WTC11 (cell line): Measurements from ENCODE around the gene PRKCSH. TPM values are rescaled to one million over a fixed set of nuclear protein-coding genes. Genes with fewer than 3 reads are reported as not detected.

Source experiments
- ATAC-seq: fragments of 200-7000 bp; cut with Tn5 transposase; 2 replicates; pipeline ENCODE4 v1.10.0; 2021; ENCODE audit warnings: mild to moderate bottlenecking, moderate library complexity
- Bru-seq: library from RNA; stranded (reverse); fragments of 400-500 nt; gene quantifications from one replicate; lab custom pipeline; 2021; lab: Mats Ljungman, UMichigan
- CTCF ChIA-PET: fragments of 300-600 bp; sonication (Branson Sonifier 250); formaldehyde crosslinking; loops from one replicate; lab custom pipeline; 2021; ENCODE audit warnings: antibody characterized with exemption; lab: Charles Lee
- POLR2A ChIA-PET: fragments of 350-600 bp; sonication (Branson Sonifier 250); formaldehyde crosslinking; loops from one replicate; lab custom pipeline; 2021; ENCODE audit warnings: antibody characterized with exemption; lab: Charles Lee
- DNase-seq: peaks from one replicate; pipeline ENCODE4 v3.0.0; 2021; ENCODE audit warnings: low spot score
- H3K27ac Mint-ChIP-seq: 2 replicates; pipeline ENCODE4 v1.8.0; 2021; ENCODE audit warnings: mixed read lengths
- H3K27me3 Mint-ChIP-seq: 2 replicates; pipeline ENCODE4 v1.8.0; 2021; ENCODE audit warnings: low read depth, mild to moderate bottlenecking, moderate library complexity, mixed read lengths
- H3K36me3 Mint-ChIP-seq: 2 replicates; pipeline ENCODE4 v1.8.0; 2021; ENCODE audit warnings: mixed read lengths
- H3K4me1 Mint-ChIP-seq: 2 replicates; pipeline ENCODE4 v1.8.0; 2022; ENCODE audit warnings: mixed read lengths
- H3K4me3 Mint-ChIP-seq: 2 replicates; pipeline ENCODE4 v1.8.0; 2021; ENCODE audit warnings: mild to moderate bottlenecking, moderate library complexity, mixed read lengths
- H3K9me3 Mint-ChIP-seq: 2 replicates; pipeline ENCODE4 v1.8.0; 2021; ENCODE audit warnings: mixed read lengths
- CREM ChIP-seq: sonication (generic); formaldehyde crosslinking; IDR thresholded peaks from 2 replicates; pipeline ENCODE4 v1.8.1; 2022; ENCODE audit warnings: mild to moderate bottlenecking, missing genetic modification reagents, moderate library complexity
- ETV6 ChIP-seq: sonication (generic); formaldehyde crosslinking; IDR thresholded peaks from 2 replicates; pipeline ENCODE4 v1.8.1; 2022; ENCODE audit warnings: mild to moderate bottlenecking, missing genetic modification reagents
- JAZF1 ChIP-seq: fragments of 250-450 bp; sonication (Bioruptor Pico); IDR thresholded peaks from 2 replicates; pipeline ENCODE4 v1.9.0; 2021; ENCODE audit warnings: moderate library complexity, mild to moderate bottlenecking, inconsistent platforms
- KAT7 ChIP-seq: sonication (generic); formaldehyde crosslinking; IDR thresholded peaks from 2 replicates; pipeline ENCODE4 v1.8.1; 2023; ENCODE audit warnings: missing genetic modification reagents, mild to moderate bottlenecking, borderline replicate concordance
- NFE2L1 ChIP-seq: sonication (generic); formaldehyde crosslinking; IDR thresholded peaks from 2 replicates; pipeline ENCODE4 v1.8.1; 2023; ENCODE audit warnings: missing genetic modification reagents
- OVOL2 ChIP-seq: fragments of 250-450 bp; sonication (Bioruptor Pico); IDR thresholded peaks from 2 replicates; pipeline ENCODE4 v1.9.0; 2021; ENCODE audit warnings: mild to moderate bottlenecking, borderline replicate concordance
- PRRX2 ChIP-seq: fragments of 250-450 bp; sonication (Bioruptor Pico); IDR thresholded peaks from 2 replicates; pipeline ENCODE4 v1.8.0; 2021; ENCODE audit warnings: mild to moderate bottlenecking
- SMAD3 ChIP-seq: sonication (generic); formaldehyde crosslinking; IDR thresholded peaks from 2 replicates; pipeline ENCODE4 v1.8.0; 2022; ENCODE audit warnings: missing genetic modification reagents, mild to moderate bottlenecking, borderline replicate concordance
- SMAD4 ChIP-seq: sonication (generic); formaldehyde crosslinking; IDR thresholded peaks from 2 replicates; pipeline ENCODE4 v1.8.0; 2022; ENCODE audit warnings: mild to moderate bottlenecking, missing genetic modification reagents
- ZNF121 ChIP-seq: sonication (generic); formaldehyde crosslinking; IDR thresholded peaks from 2 replicates; pipeline ENCODE4 v1.8.0; 2023; ENCODE audit warnings: missing genetic modification reagents
- ZNF263 ChIP-seq: sonication (generic); formaldehyde crosslinking; IDR thresholded peaks from 2 replicates; pipeline ENCODE4 v1.8.1; 2022; ENCODE audit warnings: low read depth, mild to moderate bottlenecking, moderate library complexity, missing genetic modification reagents
- ZNF317 ChIP-seq: sonication (generic); formaldehyde crosslinking; IDR thresholded peaks from 2 replicates; pipeline ENCODE4 v1.8.1; 2023; ENCODE audit warnings: low read depth, mild to moderate bottlenecking, moderate library complexity, missing genetic modification reagents, borderline replicate concordance
- long read RNA-seq, 3 experiments: library from RNA in 1 of 3; library from capped mRNA in 1 of 3; library from polyadenylated mRNA in 1 of 3; unstranded in 2 of 3; stranded (forward) in 1 of 3; transcript quantifications; one replicate each; pipeline ENCODE4 v2.0.0, GENCODE V29; 2021
- total RNA-seq: library from RNA; stranded (reverse); gene quantifications from 3 replicates; pipeline ENCODE4 v1.2.3, GENCODE V29; 2021
- TF ChIP-seq, protein P1 (sequence below): sonication (generic); formaldehyde crosslinking; IDR thresholded peaks from 2 replicates; pipeline ENCODE4 v1.8.1; 2022; ENCODE audit warnings: low read depth, mild to moderate bottlenecking, moderate library complexity, missing genetic modification reagents, borderline replicate concordance
- TF ChIP-seq, protein P2 (sequence below): sonication (generic); formaldehyde crosslinking; IDR thresholded peaks from 2 replicates; pipeline ENCODE4 v1.8.0; 2023; ENCODE audit warnings: missing genetic modification reagents
- TF ChIP-seq, protein P3 (sequence below): sonication (generic); formaldehyde crosslinking; IDR thresholded peaks from 2 replicates; pipeline ENCODE4 v1.8.1; 2022; ENCODE audit warnings: mild to moderate bottlenecking, missing genetic modification reagents, moderate library complexity, borderline replicate concordance
- TF ChIP-seq, protein P4 (sequence below): sonication (generic); formaldehyde crosslinking; IDR thresholded peaks from 2 replicates; pipeline ENCODE4 v1.8.0; 2022; ENCODE audit warnings: mild to moderate bottlenecking, missing genetic modification reagents
- TF ChIP-seq, protein P5 (sequence below): sonication (generic); formaldehyde crosslinking; IDR thresholded peaks from 2 replicates; pipeline ENCODE4 v1.8.0; 2023; ENCODE audit warnings: mild to moderate bottlenecking, missing genetic modification reagents
- TF ChIP-seq, protein P6 (sequence below): sonication (generic); formaldehyde crosslinking; IDR thresholded peaks from 2 replicates; pipeline ENCODE4 v1.8.1; 2023; ENCODE audit warnings: mild to moderate bottlenecking, missing genetic modification reagents
- TF ChIP-seq, protein P7 (sequence below): sonication (generic); formaldehyde crosslinking; IDR thresholded peaks from 2 replicates; pipeline ENCODE4 v1.8.0; 2022; ENCODE audit warnings: mild to moderate bottlenecking, missing genetic modification reagents
- TF ChIP-seq, protein P8 (sequence below): sonication (generic); formaldehyde crosslinking; conservative IDR thresholded peaks from 2 replicates; pipeline ENCODE4 v1.8.1; 2022; ENCODE audit warnings: mild to moderate bottlenecking, missing genetic modification reagents

The PRKCSH gene, protein sequence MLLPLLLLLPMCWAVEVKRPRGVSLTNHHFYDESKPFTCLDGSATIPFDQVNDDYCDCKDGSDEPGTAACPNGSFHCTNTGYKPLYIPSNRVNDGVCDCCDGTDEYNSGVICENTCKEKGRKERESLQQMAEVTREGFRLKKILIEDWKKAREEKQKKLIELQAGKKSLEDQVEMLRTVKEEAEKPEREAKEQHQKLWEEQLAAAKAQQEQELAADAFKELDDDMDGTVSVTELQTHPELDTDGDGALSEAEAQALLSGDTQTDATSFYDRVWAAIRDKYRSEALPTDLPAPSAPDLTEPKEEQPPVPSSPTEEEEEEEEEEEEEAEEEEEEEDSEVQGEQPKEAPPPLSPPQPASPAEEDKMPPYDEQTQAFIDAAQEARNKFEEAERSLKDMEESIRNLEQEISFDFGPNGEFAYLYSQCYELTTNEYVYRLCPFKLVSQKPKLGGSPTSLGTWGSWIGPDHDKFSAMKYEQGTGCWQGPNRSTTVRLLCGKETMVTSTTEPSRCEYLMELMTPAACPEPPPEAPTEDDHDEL
- 396 to 405 TPM (median 402 TPM) in 3 replicates for total RNA-seq
- Bru-seq, nascent RNA: percentile 70 among the genes with signal in this experiment
- long read RNA-seq, experiment 1, transcript PRKCSH-217 (18 exons, 2,100 nt): major isoform, 8 of 605 reads
- long read RNA-seq, experiment 1, partial matches to known transcripts: 360 of 605 reads
- long read RNA-seq, experiment 1, other reads (novel, unspliced or antisense): 231 of 605 reads
- long read RNA-seq, experiment 2, transcript PRKCSH-209 (17 exons, 1,898 nt): minor isoform, 6 of 361 reads
- long read RNA-seq, experiment 2, transcript PRKCSH-214 (3 exons, 569 nt): major isoform, 7 of 361 reads
- long read RNA-seq, experiment 2, partial matches to known transcripts: 287 of 361 reads
- long read RNA-seq, experiment 2, other reads (novel, unspliced or antisense): 59 of 361 reads
- long read RNA-seq, experiment 3, transcript PRKCSH-217 (18 exons, 2,100 nt): major isoform, 8 of 346 reads
- long read RNA-seq, experiment 3, partial matches to known transcripts: 102 of 346 reads
- long read RNA-seq, experiment 3, other reads (novel, unspliced or antisense): 233 of 346 reads

DNA sequence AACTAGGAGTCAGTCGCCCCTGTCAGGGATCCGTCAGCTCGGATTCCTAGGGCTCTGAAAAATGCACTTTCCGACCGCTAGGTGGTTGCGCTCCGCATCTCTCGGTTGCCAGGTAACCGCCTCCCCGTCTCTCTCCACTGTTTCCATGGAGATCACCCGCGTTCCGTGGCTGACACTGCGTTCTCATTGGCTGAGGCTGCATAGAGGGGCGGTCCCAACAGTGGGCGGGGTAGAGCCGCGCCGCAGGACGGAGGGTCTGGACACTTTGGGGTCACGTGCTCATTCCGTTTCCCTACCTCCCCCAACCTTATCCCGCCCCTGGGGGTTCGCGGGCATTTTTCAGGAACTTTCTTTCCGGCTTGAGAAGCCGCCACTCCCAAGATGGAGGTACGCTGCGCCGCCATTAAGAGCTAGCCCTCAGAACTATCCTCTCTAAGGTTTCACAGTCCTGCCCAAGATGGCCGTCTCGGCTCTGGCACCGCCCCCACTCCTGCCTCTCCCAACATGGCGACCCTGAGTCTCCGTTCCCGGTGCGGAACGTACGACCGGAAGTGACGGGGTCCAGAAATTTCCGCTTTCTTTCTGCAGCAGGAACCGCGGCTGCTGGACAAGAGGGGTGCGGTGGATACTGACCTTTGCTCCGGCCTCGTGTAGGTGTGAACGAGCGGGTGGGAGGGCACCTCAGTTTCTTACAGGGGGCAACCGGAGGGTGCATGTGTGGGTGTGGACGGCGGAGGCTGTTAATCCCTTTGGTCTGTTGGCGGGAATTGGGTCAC lies at the start of gene PRKCSH, which contains the start of gene ODAD3:
Gene PRKCSH, plus strand, starts transcription at position 579 of the 776 bp plus-strand sequence. CDS start 483 bp downstream, outside the sequence.
Gene ODAD3, minus strand, starts transcription at position 65 of the 776 bp plus-strand sequence. CDS start 105 bp downstream, outside the sequence.
- ChIA-PET POLR2A (interaction anchor here (1.0 to 1.4 kb wide), 7 partner anchors 9 to 61 kb away, joined by 3 to 14 read pairs (median 6); partner anchors contain the start of genes EPOR, RGL3 and SWSAP1), CTCF (interaction anchor here (0.6 to 4.9 kb wide), 33 partner anchors 8 to 624 kb away, joined by 3 to 111 read pairs (median 4); partner anchors contain the start of genes CCDC159, EPOR, RAB3D and RGL3)
- H3K4me3 Mint-ChIP-seq: peak within 1 kb of the TSS; percentile 96
- peaks cover 11% of the 10 kb centered on the region for H3K4me1 Mint-ChIP-seq
- H3K27me3 Mint-ChIP-seq: no peaks in the 10 kb centered on the region
- H3K36me3 Mint-ChIP-seq: peaks cover 29% of the 10 kb centered on the region
- no peaks in the 10 kb centered on the region for H3K9me3 Mint-ChIP-seq
- ATAC-seq: peak; percentile 91
- peak within 1 kb of the TSS; percentile 97 for H3K27ac Mint-ChIP-seq
- peak; percentile 99 for DNase-seq
- TF ChIP-seq, protein P1, sequence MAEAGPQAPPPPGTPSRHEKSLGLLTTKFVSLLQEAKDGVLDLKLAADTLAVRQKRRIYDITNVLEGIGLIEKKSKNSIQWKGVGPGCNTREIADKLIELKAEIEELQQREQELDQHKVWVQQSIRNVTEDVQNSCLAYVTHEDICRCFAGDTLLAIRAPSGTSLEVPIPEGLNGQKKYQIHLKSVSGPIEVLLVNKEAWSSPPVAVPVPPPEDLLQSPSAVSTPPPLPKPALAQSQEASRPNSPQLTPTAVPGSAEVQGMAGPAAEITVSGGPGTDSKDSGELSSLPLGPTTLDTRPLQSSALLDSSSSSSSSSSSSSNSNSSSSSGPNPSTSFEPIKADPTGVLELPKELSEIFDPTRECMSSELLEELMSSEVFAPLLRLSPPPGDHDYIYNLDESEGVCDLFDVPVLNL (CRISPR knock-in tag): no peak; the same call in 1 of the 2 replicates
- TF ChIP-seq, protein P2, sequence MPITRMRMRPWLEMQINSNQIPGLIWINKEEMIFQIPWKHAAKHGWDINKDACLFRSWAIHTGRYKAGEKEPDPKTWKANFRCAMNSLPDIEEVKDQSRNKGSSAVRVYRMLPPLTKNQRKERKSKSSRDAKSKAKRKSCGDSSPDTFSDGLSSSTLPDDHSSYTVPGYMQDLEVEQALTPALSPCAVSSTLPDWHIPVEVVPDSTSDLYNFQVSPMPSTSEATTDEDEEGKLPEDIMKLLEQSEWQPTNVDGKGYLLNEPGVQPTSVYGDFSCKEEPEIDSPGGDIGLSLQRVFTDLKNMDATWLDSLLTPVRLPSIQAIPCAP (CRISPR knock-in tag): no peak
- TF ChIP-seq JAZF1 (no peak), ZNF317 (CRISPR knock-in tag) (no peak), SMAD3 (CRISPR knock-in tag) (0 out of 2 replicates have a peak, but pooled peaks have one; percentile 24), SMAD4 (no peak), NFE2L1 (CRISPR knock-in tag) (no peak; the same call in 1 of the 2 replicates), KAT7 (no peak), PRRX2 (no peak), CREM (CRISPR knock-in tag) (peak; percentile 87), OVOL2 (CRISPR knock-in tag) (no peak), ETV6 (CRISPR knock-in tag) (peak; percentile 88), ZNF263 (CRISPR knock-in tag) (no peak), ZNF121 (CRISPR knock-in tag) (no peak)
- TF ChIP-seq, protein P3, sequence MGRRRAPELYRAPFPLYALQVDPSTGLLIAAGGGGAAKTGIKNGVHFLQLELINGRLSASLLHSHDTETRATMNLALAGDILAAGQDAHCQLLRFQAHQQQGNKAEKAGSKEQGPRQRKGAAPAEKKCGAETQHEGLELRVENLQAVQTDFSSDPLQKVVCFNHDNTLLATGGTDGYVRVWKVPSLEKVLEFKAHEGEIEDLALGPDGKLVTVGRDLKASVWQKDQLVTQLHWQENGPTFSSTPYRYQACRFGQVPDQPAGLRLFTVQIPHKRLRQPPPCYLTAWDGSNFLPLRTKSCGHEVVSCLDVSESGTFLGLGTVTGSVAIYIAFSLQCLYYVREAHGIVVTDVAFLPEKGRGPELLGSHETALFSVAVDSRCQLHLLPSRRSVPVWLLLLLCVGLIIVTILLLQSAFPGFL (CRISPR knock-in tag): no peak
- TF ChIP-seq, protein P4, sequence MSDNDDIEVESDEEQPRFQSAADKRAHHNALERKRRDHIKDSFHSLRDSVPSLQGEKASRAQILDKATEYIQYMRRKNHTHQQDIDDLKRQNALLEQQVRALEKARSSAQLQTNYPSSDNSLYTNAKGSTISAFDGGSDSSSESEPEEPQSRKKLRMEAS (CRISPR knock-in tag): no peak; the same call in 1 of the 2 replicates
- TF ChIP-seq, protein P5, sequence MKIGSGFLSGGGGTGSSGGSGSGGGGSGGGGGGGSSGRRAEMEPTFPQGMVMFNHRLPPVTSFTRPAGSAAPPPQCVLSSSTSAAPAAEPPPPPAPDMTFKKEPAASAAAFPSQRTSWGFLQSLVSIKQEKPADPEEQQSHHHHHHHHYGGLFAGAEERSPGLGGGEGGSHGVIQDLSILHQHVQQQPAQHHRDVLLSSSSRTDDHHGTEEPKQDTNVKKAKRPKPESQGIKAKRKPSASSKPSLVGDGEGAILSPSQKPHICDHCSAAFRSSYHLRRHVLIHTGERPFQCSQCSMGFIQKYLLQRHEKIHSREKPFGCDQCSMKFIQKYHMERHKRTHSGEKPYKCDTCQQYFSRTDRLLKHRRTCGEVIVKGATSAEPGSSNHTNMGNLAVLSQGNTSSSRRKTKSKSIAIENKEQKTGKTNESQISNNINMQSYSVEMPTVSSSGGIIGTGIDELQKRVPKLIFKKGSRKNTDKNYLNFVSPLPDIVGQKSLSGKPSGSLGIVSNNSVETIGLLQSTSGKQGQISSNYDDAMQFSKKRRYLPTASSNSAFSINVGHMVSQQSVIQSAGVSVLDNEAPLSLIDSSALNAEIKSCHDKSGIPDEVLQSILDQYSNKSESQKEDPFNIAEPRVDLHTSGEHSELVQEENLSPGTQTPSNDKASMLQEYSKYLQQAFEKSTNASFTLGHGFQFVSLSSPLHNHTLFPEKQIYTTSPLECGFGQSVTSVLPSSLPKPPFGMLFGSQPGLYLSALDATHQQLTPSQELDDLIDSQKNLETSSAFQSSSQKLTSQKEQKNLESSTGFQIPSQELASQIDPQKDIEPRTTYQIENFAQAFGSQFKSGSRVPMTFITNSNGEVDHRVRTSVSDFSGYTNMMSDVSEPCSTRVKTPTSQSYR: peak; percentile 64
- TF ChIP-seq, protein P6, sequence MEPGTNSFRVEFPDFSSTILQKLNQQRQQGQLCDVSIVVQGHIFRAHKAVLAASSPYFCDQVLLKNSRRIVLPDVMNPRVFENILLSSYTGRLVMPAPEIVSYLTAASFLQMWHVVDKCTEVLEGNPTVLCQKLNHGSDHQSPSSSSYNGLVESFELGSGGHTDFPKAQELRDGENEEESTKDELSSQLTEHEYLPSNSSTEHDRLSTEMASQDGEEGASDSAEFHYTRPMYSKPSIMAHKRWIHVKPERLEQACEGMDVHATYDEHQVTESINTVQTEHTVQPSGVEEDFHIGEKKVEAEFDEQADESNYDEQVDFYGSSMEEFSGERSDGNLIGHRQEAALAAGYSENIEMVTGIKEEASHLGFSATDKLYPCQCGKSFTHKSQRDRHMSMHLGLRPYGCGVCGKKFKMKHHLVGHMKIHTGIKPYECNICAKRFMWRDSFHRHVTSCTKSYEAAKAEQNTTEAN (CRISPR knock-in tag): no peak
- TF ChIP-seq, protein P7, sequence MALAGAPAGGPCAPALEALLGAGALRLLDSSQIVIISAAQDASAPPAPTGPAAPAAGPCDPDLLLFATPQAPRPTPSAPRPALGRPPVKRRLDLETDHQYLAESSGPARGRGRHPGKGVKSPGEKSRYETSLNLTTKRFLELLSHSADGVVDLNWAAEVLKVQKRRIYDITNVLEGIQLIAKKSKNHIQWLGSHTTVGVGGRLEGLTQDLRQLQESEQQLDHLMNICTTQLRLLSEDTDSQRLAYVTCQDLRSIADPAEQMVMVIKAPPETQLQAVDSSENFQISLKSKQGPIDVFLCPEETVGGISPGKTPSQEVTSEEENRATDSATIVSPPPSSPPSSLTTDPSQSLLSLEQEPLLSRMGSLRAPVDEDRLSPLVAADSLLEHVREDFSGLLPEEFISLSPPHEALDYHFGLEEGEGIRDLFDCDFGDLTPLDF (CRISPR knock-in tag): peak; percentile 71; the same call in 1 of the 2 replicates
- TF ChIP-seq, protein P8, sequence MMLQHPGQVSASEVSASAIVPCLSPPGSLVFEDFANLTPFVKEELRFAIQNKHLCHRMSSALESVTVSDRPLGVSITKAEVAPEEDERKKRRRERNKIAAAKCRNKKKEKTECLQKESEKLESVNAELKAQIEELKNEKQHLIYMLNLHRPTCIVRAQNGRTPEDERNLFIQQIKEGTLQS (CRISPR knock-in tag): no peak
